ENCODE results near the gene KPTN. TPM values are rescaled to one million over a fixed set of nuclear protein-coding genes. Genes with fewer than 3 reads are reported as not detected.

KPTN gene
- total RNA-seq, 1 donor, result 4.0 TPM

DNA sequence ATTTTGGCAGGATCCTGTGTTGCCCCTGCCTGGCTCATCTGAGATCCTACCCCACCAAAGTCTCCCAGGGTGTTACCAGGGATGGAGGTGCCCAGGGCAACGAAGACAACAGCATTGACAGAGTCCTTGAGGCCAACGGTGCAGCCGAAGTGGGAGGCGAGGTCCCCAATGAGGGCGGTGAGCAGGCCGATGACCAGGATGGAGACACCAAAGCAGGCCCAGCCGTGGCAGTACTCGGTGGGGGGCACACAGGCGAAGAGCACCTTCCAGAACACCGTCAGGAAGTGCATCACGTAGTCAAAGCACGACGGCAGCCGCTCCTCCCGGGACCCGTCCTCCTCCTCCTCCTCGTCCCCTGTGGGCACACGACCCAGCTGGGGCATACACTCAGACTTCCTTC lies 51.9 kb downstream of the KPTN start:
- TF ChIP-seq, protein P1, sequence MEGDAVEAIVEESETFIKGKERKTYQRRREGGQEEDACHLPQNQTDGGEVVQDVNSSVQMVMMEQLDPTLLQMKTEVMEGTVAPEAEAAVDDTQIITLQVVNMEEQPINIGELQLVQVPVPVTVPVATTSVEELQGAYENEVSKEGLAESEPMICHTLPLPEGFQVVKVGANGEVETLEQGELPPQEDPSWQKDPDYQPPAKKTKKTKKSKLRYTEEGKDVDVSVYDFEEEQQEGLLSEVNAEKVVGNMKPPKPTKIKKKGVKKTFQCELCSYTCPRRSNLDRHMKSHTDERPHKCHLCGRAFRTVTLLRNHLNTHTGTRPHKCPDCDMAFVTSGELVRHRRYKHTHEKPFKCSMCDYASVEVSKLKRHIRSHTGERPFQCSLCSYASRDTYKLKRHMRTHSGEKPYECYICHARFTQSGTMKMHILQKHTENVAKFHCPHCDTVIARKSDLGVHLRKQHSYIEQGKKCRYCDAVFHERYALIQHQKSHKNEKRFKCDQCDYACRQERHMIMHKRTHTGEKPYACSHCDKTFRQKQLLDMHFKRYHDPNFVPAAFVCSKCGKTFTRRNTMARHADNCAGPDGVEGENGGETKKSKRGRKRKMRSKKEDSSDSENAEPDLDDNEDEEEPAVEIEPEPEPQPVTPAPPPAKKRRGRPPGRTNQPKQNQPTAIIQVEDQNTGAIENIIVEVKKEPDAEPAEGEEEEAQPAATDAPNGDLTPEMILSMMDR (IDR thresholded peaks at IDR 0.05; ENCODE audit: extremely low read depth, low read depth, low read length), result no peak
- no peak overlapping the region for H2AFZ ChIP-seq (ENCODE audit: low read length)
- H3K79me2 ChIP-seq (ENCODE audit: insufficient read depth, low read length), result no peaks in the 10 kb centered on the region
- peaks cover 5% of the 10 kb centered on the region for H4K20me1 ChIP-seq (ENCODE audit: insufficient read depth, low read length)
- DNase-seq (ENCODE audit: insufficient read length, low spot score, missing footprints), result no peak
- H3K27ac ChIP-seq (ENCODE audit: low read depth, low read length), result no peak overlapping the region
- H3K4me3 ChIP-seq (ENCODE audit: insufficient read depth, low read length), result no peak overlapping the region
- no peak overlapping the region for H3K4me2 ChIP-seq (ENCODE audit: insufficient read depth, low read length)
- H3K36me3 ChIP-seq (ENCODE audit: insufficient read depth, low read length), result no peaks in the 10 kb centered on the region
- H3K4me1 ChIP-seq (ENCODE audit: insufficient read depth, low read length), result peaks cover 17% of the 10 kb centered on the region
- no peaks in the 10 kb centered on the region for H3K9me3 ChIP-seq (ENCODE audit: low read depth, low read length)
- no peaks in the 10 kb centered on the region for H3K27me3 ChIP-seq (ENCODE audit: insufficient read depth, low read length)

DNA sequence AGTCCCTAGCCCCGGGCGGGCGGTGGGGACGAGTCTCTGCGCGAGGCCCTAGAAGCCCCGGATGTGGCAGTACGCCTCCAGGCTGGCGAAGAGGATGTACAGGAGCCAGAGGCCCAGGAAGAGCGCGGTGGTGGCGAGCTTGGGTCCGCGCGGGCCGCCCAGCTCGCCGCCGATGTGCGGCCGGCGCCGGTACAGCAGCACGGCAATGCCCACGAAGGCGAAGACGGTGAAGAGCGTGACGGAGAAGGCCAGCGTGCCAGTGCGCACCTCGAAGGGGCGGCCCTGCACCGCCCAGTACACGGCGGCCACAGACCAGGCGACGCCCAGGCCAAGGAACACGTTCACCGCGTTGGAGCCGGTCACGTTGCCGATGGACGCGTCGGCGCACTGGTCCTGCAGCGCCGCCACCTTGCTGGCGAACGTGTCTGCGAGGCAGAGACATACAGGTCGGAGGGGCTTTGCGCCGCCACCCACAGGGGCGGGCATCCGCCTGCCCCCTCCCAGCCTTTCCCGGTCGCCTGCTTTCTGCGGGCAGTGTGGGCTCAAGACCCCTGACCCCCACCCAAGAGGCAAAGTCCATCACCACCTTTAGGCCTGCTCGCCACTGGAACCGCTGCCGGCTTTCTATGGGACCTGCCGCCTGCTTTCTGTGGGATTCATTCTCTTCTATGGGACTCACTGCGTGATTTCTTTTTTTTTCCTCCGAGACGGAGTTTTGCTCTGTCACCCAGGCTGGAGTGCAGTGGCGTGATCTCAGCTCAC lies 53.8 kb downstream of the KPTN start:
- H3K9me3 ChIP-seq (ENCODE audit: low read depth, low read length), result no peaks in the 10 kb centered on the region
- H3K27me3 ChIP-seq (ENCODE audit: insufficient read depth, low read length), result no peaks in the 10 kb centered on the region
- H3K79me2 ChIP-seq (ENCODE audit: insufficient read depth, low read length), result no peaks in the 10 kb centered on the region
- TF ChIP-seq, protein P1 (IDR thresholded peaks at IDR 0.05; ENCODE audit: extremely low read depth, low read depth, low read length), result peak; percentile 8
- H3K36me3 ChIP-seq (ENCODE audit: insufficient read depth, low read length), result no peaks in the 10 kb centered on the region
- no peak overlapping the region for H3K27ac ChIP-seq (ENCODE audit: low read depth, low read length)
- H3K4me1 ChIP-seq (ENCODE audit: insufficient read depth, low read length), result peaks cover 17% of the 10 kb centered on the region
- H2AFZ ChIP-seq (ENCODE audit: low read length), result peak overlapping the region; percentile 91
- H3K4me3 ChIP-seq (ENCODE audit: insufficient read depth, low read length), result peak overlapping the region; percentile 64
- H3K4me2 ChIP-seq (ENCODE audit: insufficient read depth, low read length), result peak overlapping the region; percentile 70
- DNase-seq (ENCODE audit: insufficient read length, low spot score, missing footprints), result peak; percentile 95
- H4K20me1 ChIP-seq (ENCODE audit: insufficient read depth, low read length), result peaks cover 5% of the 10 kb centered on the region

DNA sequence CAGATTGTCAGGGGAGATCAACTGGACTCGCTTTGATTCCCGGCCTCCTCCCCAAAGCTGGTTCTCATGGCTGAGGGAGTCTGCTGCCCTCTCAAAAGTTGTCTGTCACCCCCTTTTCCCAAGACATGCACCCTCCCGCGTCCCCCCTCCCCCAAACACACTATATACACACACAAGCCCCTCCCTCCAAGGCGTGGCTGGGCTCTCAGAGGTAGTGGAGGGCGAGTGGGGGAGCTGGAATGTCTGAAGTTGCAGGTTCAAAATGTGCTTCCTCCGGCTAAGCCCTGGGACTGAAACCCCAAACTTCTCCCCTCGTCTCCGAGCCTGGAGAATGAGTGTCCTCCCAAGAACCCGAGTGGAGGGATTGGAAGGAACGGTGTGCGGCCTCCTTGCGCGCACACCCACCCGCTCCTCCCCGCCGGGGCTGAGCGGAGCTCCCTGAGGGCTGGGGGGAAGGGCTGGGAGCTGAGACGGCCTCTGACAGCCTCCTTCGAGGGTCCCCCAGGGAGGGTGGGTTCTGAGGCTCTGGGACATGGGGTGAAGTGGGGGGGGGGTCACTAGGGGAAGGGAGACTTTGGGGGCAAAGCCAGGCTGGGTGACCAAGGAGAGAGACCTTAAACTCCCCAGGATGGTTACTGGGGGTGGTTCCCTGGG lies 54.8 kb downstream of the KPTN start:
- H3K36me3 ChIP-seq (ENCODE audit: insufficient read depth, low read length), result no peaks in the 10 kb centered on the region
- H3K9me3 ChIP-seq (ENCODE audit: low read depth, low read length), result no peaks in the 10 kb centered on the region
- no peak overlapping the region for H3K27ac ChIP-seq (ENCODE audit: low read depth, low read length)
- no peak overlapping the region for H3K4me3 ChIP-seq (ENCODE audit: insufficient read depth, low read length)
- peaks cover 17% of the 10 kb centered on the region for H3K4me1 ChIP-seq (ENCODE audit: insufficient read depth, low read length)
- no peak overlapping the region for H3K4me2 ChIP-seq (ENCODE audit: insufficient read depth, low read length)
- TF ChIP-seq, protein P1 (IDR thresholded peaks at IDR 0.05; ENCODE audit: extremely low read depth, low read depth, low read length), result no peak
- H3K79me2 ChIP-seq (ENCODE audit: insufficient read depth, low read length), result no peaks in the 10 kb centered on the region
- DNase-seq (ENCODE audit: insufficient read length, low spot score, missing footprints), result no peak
- no peak overlapping the region for H2AFZ ChIP-seq (ENCODE audit: low read length)
- H4K20me1 ChIP-seq (ENCODE audit: insufficient read depth, low read length), result peaks cover 5% of the 10 kb centered on the region
- peaks cover 4% of the 10 kb centered on the region for H3K27me3 ChIP-seq (ENCODE audit: insufficient read depth, low read length)

Data from osteoblast (primary cell).